Stimulated activated CD4-positive, alpha-beta T cell treated with anti-CD3 and anti-CD28 coated beads, Interleukin-15, amount 100 ng/mL, for 1 hour (primary cell): ENCODE measurements around the gene ZP2.
"Not testable (repeated sequence)": the region's sequence is repeated elsewhere in the genome, so short reads cannot be mapped to it uniquely, and the experiment has no call there.

Experiments
- DNase-seq, 2 donors: peaks; one replicate each; pipeline ENCODE4 v3.0.0-alpha.2; 2020; ENCODE audit warnings: low read depth in 1 of 2, low spot score in 1 of 2

The ZP2 gene

DNA sequence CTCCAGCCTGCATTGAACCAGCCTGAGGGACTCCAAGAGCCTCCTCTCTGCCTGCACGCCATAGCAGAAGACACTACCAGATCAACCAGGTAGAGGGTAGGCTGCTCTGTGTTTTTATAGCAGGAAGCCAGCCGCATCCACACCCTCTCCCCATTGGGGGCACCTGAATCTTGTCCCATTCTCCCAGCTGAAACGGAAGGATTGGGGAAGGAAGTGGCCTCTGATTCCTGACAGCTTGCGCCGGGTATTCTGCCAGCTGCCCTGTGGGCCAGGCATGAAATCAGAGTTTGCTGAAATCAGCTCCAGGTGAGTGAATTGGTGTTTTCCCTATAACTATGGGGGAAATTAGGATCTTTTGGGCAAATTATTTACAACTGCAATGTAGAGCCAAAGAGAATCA lies at the start of gene ZP2:
Gene ZP2 (minus strand): TSS at position 89 of the 400 bp plus-strand sequence. CDS start 27 bp downstream, at position 62.
- no peak for DNase-seq

GRCh38 chr16:21257284-21257683 lies 45.9 kb upstream of the ZP2 start:
- no peak for DNase-seq

GRCh38 chr16:21256636-21257035 lies 45.3 kb upstream of the ZP2 start:
- DNase-seq: no peak

GRCh38 chr16:21253470-21253869 lies 42.1 kb upstream of the ZP2 start:
- DNase-seq: no peak

GRCh38 chr16:21250072-21250923 lies 38.9 kb upstream of the ZP2 start:
- no peak for DNase-seq

DNA sequence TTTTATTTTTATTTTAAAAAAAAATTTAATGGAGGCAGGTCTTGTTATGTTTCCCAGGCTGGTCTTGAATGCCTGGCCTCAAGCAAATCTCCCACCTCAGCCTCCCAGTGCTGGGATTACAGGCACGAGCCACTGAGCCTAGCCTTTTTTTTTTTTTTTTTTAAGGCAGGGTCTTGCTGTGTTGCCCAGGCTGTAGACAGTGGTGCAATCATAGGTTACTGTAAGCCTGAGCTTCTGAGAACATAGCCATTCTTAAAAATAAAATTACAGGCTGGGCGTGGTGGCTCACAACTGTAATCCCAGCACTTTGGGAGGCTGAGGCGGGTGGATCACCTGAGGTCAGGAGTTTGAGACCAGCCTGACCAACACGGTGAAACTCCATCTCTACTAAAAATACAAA lies 36.8 kb upstream of the ZP2 start:
- not testable (repeated sequence) for DNase-seq

DNA sequence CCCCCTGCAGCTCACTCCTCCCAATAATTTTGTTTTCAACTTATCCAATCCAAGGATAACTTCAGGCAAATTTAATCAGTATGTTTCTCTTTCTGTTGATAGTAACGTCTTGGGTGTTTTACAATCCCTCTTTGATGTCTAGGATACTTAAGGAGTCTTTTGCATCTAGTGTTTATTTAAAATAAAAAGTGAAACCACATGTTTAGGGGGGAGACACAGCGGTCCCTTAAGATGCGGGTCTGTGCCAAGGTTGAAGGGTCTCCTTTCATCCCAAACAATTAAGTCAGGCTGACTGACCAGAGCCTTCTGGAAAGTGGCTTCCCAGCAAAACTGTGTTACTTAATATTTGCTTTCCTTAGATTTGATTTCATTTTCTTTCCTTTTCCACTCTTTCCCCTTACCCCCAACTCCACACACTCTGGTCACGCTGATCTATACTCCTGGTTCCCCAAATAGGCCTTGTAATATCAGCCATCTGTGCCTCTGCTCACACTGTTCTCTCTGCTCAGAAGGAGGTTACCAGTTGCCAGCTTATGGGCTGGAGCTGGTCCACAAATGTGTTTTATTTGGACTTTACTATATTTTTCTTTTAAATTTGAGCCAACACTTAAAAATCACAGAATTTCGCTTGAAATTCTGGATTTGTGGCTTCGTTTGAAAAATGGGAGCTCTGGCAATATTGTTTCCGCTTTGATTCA lies 33.3 kb upstream of the ZP2 start:
- DNase-seq: no peak

DNA sequence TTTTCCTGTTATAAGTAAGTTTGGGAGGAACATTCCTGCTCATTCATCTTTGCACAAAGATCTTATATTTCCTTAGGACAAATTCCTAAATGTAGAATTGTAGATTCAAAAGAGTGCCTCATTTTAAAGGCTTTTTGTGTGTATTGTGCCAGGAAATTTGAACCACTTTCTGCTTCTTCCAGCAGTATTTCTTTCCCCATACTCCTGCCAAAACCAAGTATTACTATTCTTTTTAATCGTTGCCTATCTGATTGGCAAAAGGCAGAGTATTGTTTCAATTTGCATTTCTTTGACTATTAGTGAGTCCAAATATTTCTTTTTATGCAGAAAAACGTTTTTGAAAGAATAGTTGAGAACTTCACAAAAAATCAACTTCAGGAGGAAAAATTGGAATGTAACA lies 31.4 kb upstream of the ZP2 start:
- DNase-seq: no peak

GRCh38 chr16:21239646-21240045 lies 28.3 kb upstream of the ZP2 start:
- no peak for DNase-seq

DNA sequence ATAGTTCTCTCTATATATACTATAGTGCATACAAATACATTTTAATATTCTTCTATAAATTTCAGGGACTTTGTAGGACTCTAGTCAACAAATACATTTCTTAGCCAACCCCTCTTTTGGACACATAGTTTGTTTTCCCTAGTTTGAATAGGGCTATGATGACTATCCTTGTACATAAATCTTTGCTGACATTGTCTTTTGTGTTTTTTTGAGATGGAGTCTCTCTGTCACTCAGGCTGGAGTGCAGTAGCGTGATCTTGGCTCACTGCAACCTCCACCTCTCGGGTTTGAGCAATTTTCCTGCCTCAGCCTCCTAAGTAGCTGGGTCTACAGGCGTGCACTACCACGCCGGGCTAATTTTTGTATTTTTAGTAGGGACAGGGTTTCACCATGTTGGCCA lies 25.5 kb upstream of the ZP2 start:
- no peak for DNase-seq

DNA sequence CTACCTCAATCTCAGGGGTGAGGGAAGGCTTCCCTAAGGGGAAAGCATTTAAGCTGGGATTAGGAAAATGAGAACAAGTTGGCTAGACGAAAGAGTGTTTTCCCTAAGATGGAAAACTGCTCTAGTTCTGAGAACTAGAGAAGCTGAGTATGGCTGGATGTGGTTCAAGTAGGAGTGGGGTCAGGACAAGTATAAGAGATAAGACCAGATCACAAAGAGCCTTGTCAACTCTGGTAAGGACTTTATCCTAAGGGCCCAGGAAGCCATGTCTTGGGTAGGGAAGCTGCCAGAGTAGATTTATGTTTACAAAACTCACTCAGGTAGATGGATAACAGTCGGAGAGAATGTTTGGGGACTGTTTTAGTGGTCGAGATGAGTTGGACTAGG lies 23.8 kb upstream of the ZP2 start:
- DNase-seq: no peak

GRCh38 chr16:21233521-21234150 lies 22.3 kb upstream of the ZP2 start, which contains the start of gene ANKS4B:
ANKS4B (plus strand) TSS chr16:21233699; CDS start chr16:21233738, 39 bp downstream.
- no peak for DNase-seq

GRCh38 chr16:21233045-21233520 lies 21.7 kb upstream of the ZP2 start:
- DNase-seq: no peak

DNA sequence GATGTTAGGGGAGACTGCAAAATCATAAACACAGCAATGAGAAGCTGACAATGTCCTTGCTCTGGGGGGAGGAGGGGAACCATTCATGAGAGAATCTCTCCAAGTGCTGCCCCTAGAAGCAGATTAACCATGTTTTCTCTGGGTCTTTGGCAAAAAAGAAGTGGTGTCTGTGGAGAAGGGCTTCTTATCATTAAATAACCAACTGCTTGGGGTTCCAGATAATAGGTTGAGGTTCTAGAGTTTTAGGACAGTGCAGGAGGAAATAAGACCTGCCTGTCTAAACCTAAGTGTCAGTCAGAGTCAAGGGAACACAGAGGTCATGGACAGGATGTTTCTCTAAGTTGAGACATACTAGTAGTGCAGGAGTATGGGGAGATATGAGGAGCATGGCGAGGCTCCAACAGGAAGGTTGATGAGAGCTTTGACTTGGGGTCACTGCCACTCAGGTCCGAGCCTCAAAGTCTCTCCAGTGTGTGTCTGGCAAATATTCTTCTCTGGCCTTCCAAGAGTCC lies 17.0 kb upstream of the ZP2 start:
- DNase-seq: no peak

DNA sequence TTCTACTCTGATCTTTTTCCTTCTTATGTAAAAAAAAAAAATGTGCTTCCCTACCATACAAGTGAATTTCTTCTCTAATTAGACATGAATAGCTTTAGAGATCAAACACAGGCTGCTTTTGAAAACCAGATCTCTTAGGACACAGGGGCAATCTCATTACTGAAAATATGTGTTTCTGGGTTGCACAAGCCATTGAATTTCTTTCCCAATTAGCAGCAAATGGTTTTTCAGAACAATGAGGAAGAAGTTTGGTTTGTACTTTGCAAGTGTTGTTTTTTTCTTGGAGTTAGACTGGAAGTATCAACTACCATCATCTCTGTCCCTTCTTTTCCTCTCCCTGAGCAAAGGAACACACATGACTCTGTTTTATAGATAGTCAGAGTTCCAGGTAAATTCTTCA lies 16.5 kb upstream of the ZP2 start:
- no peak for DNase-seq

GRCh38 chr16:21226749-21227148 lies 15.4 kb upstream of the ZP2 start:
- DNase-seq: no peak

DNA sequence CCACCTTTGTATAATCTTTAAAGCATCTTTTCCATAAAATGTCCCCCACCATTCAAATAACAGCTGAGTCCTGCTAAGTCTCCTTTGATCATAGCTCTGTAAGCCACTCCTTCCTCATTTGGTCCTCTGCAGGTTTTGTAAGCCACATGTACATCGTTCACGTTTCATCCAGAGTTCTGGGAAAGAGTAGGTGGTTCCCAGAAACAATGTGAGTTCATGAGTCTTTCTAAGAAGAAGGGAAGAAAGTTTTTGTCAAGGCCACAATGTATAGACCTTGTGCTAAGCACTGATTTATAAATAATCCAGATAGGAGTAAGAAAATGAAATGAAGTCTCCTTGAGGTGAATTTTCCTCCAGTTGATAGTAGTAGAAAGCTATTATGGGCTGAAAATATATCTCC lies 13.4 kb upstream of the ZP2 start:
- no peak for DNase-seq

DNA sequence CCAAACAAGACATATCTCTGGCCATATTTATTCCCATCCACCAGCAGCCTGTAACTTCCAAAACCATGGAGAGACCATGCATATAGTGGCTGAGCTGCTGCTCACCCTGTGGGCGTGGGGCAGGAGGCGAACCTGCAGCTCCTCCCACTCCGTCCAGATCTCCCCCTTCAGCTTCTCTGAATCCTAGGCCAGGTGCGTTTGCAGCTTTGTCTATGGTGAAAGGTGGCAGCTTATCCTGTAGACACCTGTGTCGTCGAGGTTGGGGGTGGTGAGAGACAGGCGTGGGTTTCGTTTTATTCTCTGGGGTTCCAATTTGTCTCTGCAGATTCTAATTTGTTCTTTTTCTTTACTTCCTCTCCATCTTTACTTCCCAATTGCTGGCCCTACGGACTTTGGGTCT lies 12.4 kb upstream of the ZP2 start:
- no peak for DNase-seq

DNA sequence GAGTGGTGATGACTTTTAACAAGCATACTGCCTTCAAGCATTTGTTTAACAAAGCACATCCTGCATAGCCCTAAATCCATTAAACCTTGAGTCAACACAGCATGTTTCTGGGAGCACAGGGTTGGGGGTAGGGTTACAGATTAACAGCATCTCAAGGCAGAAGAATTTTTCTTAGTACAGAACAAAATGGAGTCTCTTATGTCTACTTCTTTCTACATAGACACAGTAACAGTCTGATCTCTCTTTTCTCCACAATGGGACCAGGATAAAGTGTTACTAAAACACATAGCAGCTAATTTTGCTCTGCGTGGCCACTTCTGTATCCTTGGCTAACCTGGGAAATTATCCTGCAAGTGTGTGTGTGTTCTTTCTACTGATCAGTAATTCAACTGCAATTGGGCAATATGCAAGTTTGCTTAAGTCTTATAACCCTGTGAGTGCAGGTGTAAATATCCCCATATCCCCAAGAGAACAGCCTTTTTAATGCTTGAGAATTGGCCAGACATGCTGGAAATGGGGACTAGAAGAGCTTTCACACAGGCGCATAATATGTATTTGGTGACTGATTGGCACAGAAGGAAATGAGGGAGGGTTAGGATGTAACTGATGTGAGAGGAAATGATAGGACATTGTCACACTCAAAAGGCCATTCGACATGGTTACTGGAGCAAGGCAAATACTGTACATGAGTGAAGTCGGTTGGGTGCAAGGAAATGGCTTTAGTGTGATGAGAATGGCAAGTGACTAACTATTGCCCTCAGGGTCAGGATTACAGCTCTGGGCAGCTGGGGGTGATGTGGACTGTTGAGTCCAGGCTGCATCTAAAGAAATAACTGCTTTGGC lies 11.3 kb upstream of the ZP2 start:
- DNase-seq: no peak

DNA sequence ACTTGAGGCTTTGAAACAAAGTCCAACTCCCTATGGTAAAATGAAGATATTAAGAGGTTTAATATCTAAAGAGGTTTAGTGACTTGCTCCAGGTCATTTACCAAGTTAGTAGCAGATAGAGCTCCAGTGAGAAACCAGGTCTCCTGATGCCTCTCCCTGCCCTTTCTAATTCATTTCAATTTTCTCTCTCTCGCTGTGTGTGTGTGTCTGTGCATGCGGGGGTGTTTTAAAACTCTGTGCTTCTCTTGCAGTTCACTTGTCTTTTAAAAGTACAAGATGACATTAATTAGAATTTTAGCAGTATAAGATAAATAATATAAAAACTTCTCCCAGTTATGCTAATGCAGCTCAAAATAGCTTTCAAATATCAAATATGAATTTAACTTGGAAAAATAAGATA lies 8.2 kb upstream of the ZP2 start:
- no peak for DNase-seq

- no peak for DNase-seq
Measured at GRCh38 chr16:21218153-21218552, 6.8 kb upstream of the ZP2 start.
